ENCODE measurements around the gene CEACAM6. TPM values are rescaled to one million over a fixed set of nuclear protein-coding genes. Genes with fewer than 3 reads are reported as not detected.
"Not testable (repeated sequence)": the region's sequence is repeated elsewhere in the genome, so short reads cannot be mapped to it uniquely, and the experiment has no call there.

CEACAM6 gene
- total and polyA plus RNA-seq, 2 donors from 2014 or later, result not detected

- no peak overlapping the region for H3K9ac ChIP-seq (ENCODE audit: low read length in 3 of 3)
- DNase-seq (no peak), FAIRE-seq (no peak)
- no peak overlapping the region for H3K4me3 ChIP-seq (ENCODE audit: low read length in 3 of 3)
- H3K27ac ChIP-seq (ENCODE audit: low read depth in 2 of 2, low read length in 2 of 2), result no peak overlapping the region
- TF ChIP-seq CTCF (IDR thresholded peaks at IDR 0.05; ENCODE audit: borderline replicate concordance, extremely low read depth, insufficient read depth), result no peak
- H3K36me3 ChIP-seq (ENCODE audit: control insufficient read depth in 2 of 3, insufficient read depth in 3 of 3, low read length in 3 of 3), result no peaks in the 10 kb centered on the region
- peaks cover 5% of the 10 kb centered on the region for H3K27me3 ChIP-seq (ENCODE audit: control insufficient read depth, insufficient read depth, low read length)
- no peaks in the 10 kb centered on the region for H3K4me1 ChIP-seq (ENCODE audit: control insufficient read depth in 2 of 3, insufficient read depth in 2 of 3, low read depth in 1 of 3, low read length in 3 of 3)
- H3K9me3 ChIP-seq (ENCODE audit: control insufficient read depth in 2 of 3, insufficient read depth in 1 of 3, low read length in 3 of 3), result no peaks in the 10 kb centered on the region
- intact Hi-C loops (cut with DNase I), result no loop called here
Observed at GRCh38 chr19:41748012-41748411, 7.3 kb upstream of the CEACAM6 start.

GRCh38 chr19:41750248-41751134 lies 4.8 kb upstream of the CEACAM6 start:
- H3K4me3 ChIP-seq (ENCODE audit: low read length in 3 of 3); FAIRE-seq; H3K36me3 ChIP-seq (ENCODE audit: control insufficient read depth in 2 of 3, insufficient read depth in 3 of 3, low read length in 3 of 3); H3K27me3 ChIP-seq (ENCODE audit: control insufficient read depth, insufficient read depth, low read length); H3K27ac ChIP-seq (ENCODE audit: low read depth in 2 of 2, low read length in 2 of 2); DNase-seq; H3K9ac ChIP-seq (ENCODE audit: low read length in 3 of 3); H3K9me3 ChIP-seq (ENCODE audit: control insufficient read depth in 2 of 3, insufficient read depth in 1 of 3, low read length in 3 of 3); H3K4me1 ChIP-seq (ENCODE audit: control insufficient read depth in 2 of 3, insufficient read depth in 2 of 3, low read depth in 1 of 3, low read length in 3 of 3); intact Hi-C loops (cut with DNase I): not testable (repeated sequence)

GRCh38 chr19:41753159-41753558 lies 2.2 kb upstream of the CEACAM6 start:
- FAIRE-seq (no peak), DNase-seq (peak in 1 of 5 donors; percentile 4)
- H3K27ac ChIP-seq (ENCODE audit: low read depth in 2 of 2, low read length in 2 of 2), result no peak overlapping the region

More at GRCh38 chr19:41753159-41753558, 2.2 kb upstream of the CEACAM6 start:
- Histone ChIP-seq H3K9ac (ENCODE audit: low read length in 3 of 3) (no peak overlapping the region), H3K4me1 (ENCODE audit: control insufficient read depth in 2 of 3, insufficient read depth in 2 of 3, low read depth in 1 of 3, low read length in 3 of 3) (no peaks in the 10 kb centered on the region), H3K27me3 (ENCODE audit: control insufficient read depth, insufficient read depth, low read length) (no peaks in the 10 kb centered on the region), H3K9me3 (ENCODE audit: control insufficient read depth in 2 of 3, insufficient read depth in 1 of 3, low read length in 3 of 3) (no peaks in the 10 kb centered on the region), H3K36me3 (ENCODE audit: control insufficient read depth in 2 of 3, insufficient read depth in 3 of 3, low read length in 3 of 3) (no peaks in the 10 kb centered on the region), H3K4me3 (ENCODE audit: low read length in 3 of 3) (no peak overlapping the region)
- peak; percentile 51 for TF ChIP-seq CTCF (IDR thresholded peaks at IDR 0.05; ENCODE audit: borderline replicate concordance, extremely low read depth, insufficient read depth)
- intact Hi-C loops (cut with DNase I), result no loop called here

All from kidney (tissue), 14 donors.